ENCODE data around the gene LRCH1. TPM values are rescaled to one million over a fixed set of nuclear protein-coding genes. Genes with fewer than 3 reads are reported as not detected.
A peak's percentile ranks its signal among the peaks of the same experiment; 100 is the strongest.

LRCH1 gene
- total RNA-seq, 1 experiment from 2014 or later = 27.0 TPM

- intact Hi-C loops (cut with micrococcal nuclease; ENCODE audit: unreplicated experiment) = loop anchor here (1.0 to 5.0 kb wide), 4 partner anchors 34 to 131 kb away; no protein-coding TSS in a partner anchor
- Mint-ChIP-seq H3K27ac (ENCODE audit: unreplicated experiment) (peak overlapping the region; percentile 88), H3K27me3 (ENCODE audit: insufficient read depth, unreplicated experiment) (no peaks in the 10 kb centered on the region), H3K9me3 (ENCODE audit: unreplicated experiment) (no peaks in the 10 kb centered on the region), H3K4me3 (ENCODE audit: unreplicated experiment) (peak overlapping the region; percentile 22), H3K4me1 (ENCODE audit: low read depth, unreplicated experiment) (peaks cover 73% of the 10 kb centered on the region), H3K36me3 (ENCODE audit: insufficient read depth, unreplicated experiment) (peaks cover 30% of the 10 kb centered on the region)
- CTCF ChIA-PET = interaction anchor here (0.6 to 1.4 kb wide), 6 partner anchors 20 to 118 kb away, joined by 3 to 6 read pairs (median 4); no protein-coding TSS in a partner anchor
- Histone ChIP-seq H3K27me3 (replicated peaks; ENCODE audit: control insufficient read depth, insufficient read depth, low read length) (no peaks in the 10 kb centered on the region), H3K9me3 (no peaks in the 10 kb centered on the region), H3K36me3 (ENCODE audit: control insufficient read depth, insufficient read depth, low read length) (no peaks in the 10 kb centered on the region; the same call in 1 of the 2 replicates), H3K4me1 (peaks cover 93% of the 10 kb centered on the region), H3K4me3 (ENCODE audit: low read depth, low read length) (no peak overlapping the region)
- POLR2A ChIA-PET = interaction anchor here (0.7 kb wide), 1 partner anchor 82 kb away, joined by 3 read pairs; no protein-coding TSS in a partner anchor
- peak; percentile 54 to 60 for TF ChIP-seq CTCF (IDR thresholded peaks at IDR 0.05; ENCODE audit: insufficient read depth in 1 of 2, low read depth in 1 of 2, low read length in 1 of 2, severe bottlenecking in 1 of 2, unreplicated experiment in 1 of 2)
- peak; percentile 44 to 64 for DNase-seq
- no TSS peak for BruUV-seq (replicated peaks)
Measured at GRCh38 chr13:46603165-46603603, 50.2 kb downstream of the LRCH1 start.

GRCh38 chr13:46604226-46604990 lies 51.4 kb downstream of the LRCH1 start:
- TF ChIP-seq CTCF (IDR thresholded peaks at IDR 0.05; ENCODE audit: insufficient read depth in 1 of 2, low read depth in 1 of 2, low read length in 1 of 2, severe bottlenecking in 1 of 2, unreplicated experiment in 1 of 2) = no peak
- H3K9me3 Mint-ChIP-seq (ENCODE audit: unreplicated experiment) = no peaks in the 10 kb centered on the region
- POLR2A ChIA-PET = interaction anchor here (0.5 kb wide), 1 partner anchor 579 kb away, joined by 5 read pairs; no protein-coding TSS in a partner anchor

GRCh38 chr13:46605076-46605824 lies 52.3 kb downstream of the LRCH1 start:
- Mint-ChIP-seq H3K36me3 (ENCODE audit: insufficient read depth, unreplicated experiment) (peaks cover 28% of the 10 kb centered on the region), H3K4me3 (ENCODE audit: unreplicated experiment) (peak overlapping the region; percentile 42), H3K27me3 (ENCODE audit: insufficient read depth, unreplicated experiment) (no peaks in the 10 kb centered on the region), H3K9me3 (ENCODE audit: unreplicated experiment) (no peaks in the 10 kb centered on the region), H3K27ac (ENCODE audit: unreplicated experiment) (peak overlapping the region; percentile 88), H3K4me1 (ENCODE audit: low read depth, unreplicated experiment) (peaks cover 79% of the 10 kb centered on the region)
- ChIA-PET POLR2A (interaction anchor here (0.5 kb wide), 1 partner anchor 580 kb away, joined by 5 read pairs; no protein-coding TSS in a partner anchor), CTCF (no interaction called here)
- Histone ChIP-seq H3K36me3 (ENCODE audit: control insufficient read depth, insufficient read depth, low read length) (no peaks in the 10 kb centered on the region; the same call in 1 of the 2 replicates), H3K4me1 (peaks cover 100% of the 10 kb centered on the region), H3K9me3 (no peaks in the 10 kb centered on the region), H3K27me3 (replicated peaks; ENCODE audit: control insufficient read depth, insufficient read depth, low read length) (no peaks in the 10 kb centered on the region), H3K4me3 (ENCODE audit: low read depth, low read length) (no peak overlapping the region)
- DNase-seq = no peak
- intact Hi-C loops (cut with micrococcal nuclease; ENCODE audit: unreplicated experiment) = no loop called here
- BruUV-seq (replicated peaks) = TSS peak; percentile 27
- TF ChIP-seq CTCF (IDR thresholded peaks at IDR 0.05; ENCODE audit: insufficient read depth in 1 of 2, low read depth in 1 of 2, low read length in 1 of 2, severe bottlenecking in 1 of 2, unreplicated experiment in 1 of 2) = no peak

More at GRCh38 chr13:46604226-46604990, 51.4 kb downstream of the LRCH1 start:
- no TSS peak for BruUV-seq (replicated peaks)
- DNase-seq = peak; percentile 54 to 55
- intact Hi-C loops (cut with micrococcal nuclease; ENCODE audit: unreplicated experiment) = loop anchor here (1.0 to 5.0 kb wide), 4 partner anchors 57 to 132 kb away; no protein-coding TSS in a partner anchor
- peaks cover 23% of the 10 kb centered on the region for H3K36me3 Mint-ChIP-seq (ENCODE audit: insufficient read depth, unreplicated experiment)
- CTCF ChIA-PET = interaction anchor here (0.7 kb wide), 1 partner anchor 80 kb away, joined by 3 read pairs; no protein-coding TSS in a partner anchor
- Histone ChIP-seq H3K4me1 (peaks cover 100% of the 10 kb centered on the region), H3K36me3 (ENCODE audit: control insufficient read depth, insufficient read depth, low read length) (no peaks in the 10 kb centered on the region; the same call in 1 of the 2 replicates), H3K9me3 (no peaks in the 10 kb centered on the region), H3K4me3 (ENCODE audit: low read depth, low read length) (no peak overlapping the region), H3K27me3 (replicated peaks; ENCODE audit: control insufficient read depth, insufficient read depth, low read length) (no peaks in the 10 kb centered on the region)
- H3K27me3 Mint-ChIP-seq (ENCODE audit: insufficient read depth, unreplicated experiment) = no peaks in the 10 kb centered on the region
- peaks cover 71% of the 10 kb centered on the region for H3K4me1 Mint-ChIP-seq (ENCODE audit: low read depth, unreplicated experiment)
- H3K27ac Mint-ChIP-seq (ENCODE audit: unreplicated experiment) = peak overlapping the region; percentile 88
- H3K4me3 Mint-ChIP-seq (ENCODE audit: unreplicated experiment) = peak overlapping the region; percentile 42

Data from Caco-2 (cell line).